Mesenchymal stem cell (in vitro differentiated cells and primary cell): Measurements from ENCODE around the gene STEAP3.

Experiments
- DNase-seq: peaks from one replicate; pipeline ENCODE4 v3.0.0-alpha.2; 2013
- H2AFZ ChIP-seq: one replicate; pipeline ENCODE4 v1.6.1; 2013; ENCODE audit warnings: low read depth, mild to moderate bottlenecking, control low read depth, inconsistent platforms, low read length, moderate library complexity
- H2AK5ac ChIP-seq: 2 replicates; pipeline ENCODE4 v1.6.1; 2013; ENCODE audit warnings: low read length, moderate library complexity, mild to moderate bottlenecking, inconsistent platforms; ENCODE audit not compliant: severe bottlenecking
- H2BK120ac ChIP-seq: one replicate; pipeline ENCODE4 v1.6.1; 2013; ENCODE audit warnings: low read depth, mild to moderate bottlenecking, inconsistent platforms, low read length, moderate library complexity
- H2BK12ac ChIP-seq, 2 experiments: one replicate each; pipeline ENCODE4 v1.6.1; 2013; ENCODE audit warnings: inconsistent platforms in 2 of 2, low read length in 2 of 2, mild to moderate bottlenecking in 2 of 2, moderate library complexity in 2 of 2, control low read depth in 1 of 2
- H2BK15ac ChIP-seq: one replicate; pipeline ENCODE4 v1.6.1; 2013; ENCODE audit warnings: mild to moderate bottlenecking, low read depth, inconsistent platforms; ENCODE audit not compliant: poor library complexity, severe bottlenecking
- H2BK5ac ChIP-seq: 2 replicates; pipeline ENCODE4 v1.6.1; 2013; ENCODE audit warnings: low read depth, mild to moderate bottlenecking, low read length, control low read depth, inconsistent platforms; ENCODE audit not compliant: poor library complexity, severe bottlenecking
- H3K14ac ChIP-seq, 2 experiments: one replicate each; pipeline ENCODE4 v1.6.1; 2013; ENCODE audit warnings: inconsistent platforms in 2 of 2, low read length in 2 of 2, control low read depth in 1 of 2, mild to moderate bottlenecking in 1 of 2, moderate library complexity in 1 of 2
- H3K18ac ChIP-seq, 2 experiments: one replicate each; pipeline ENCODE4 v1.6.1; 2013; ENCODE audit warnings: inconsistent platforms in 2 of 2, low read length in 2 of 2, control low read depth in 1 of 2, low read depth in 1 of 2, mild to moderate bottlenecking in 1 of 2
- H3K23ac ChIP-seq, 2 experiments: one replicate each; pipeline ENCODE4 v1.6.1; 2013; ENCODE audit warnings: inconsistent platforms in 2 of 2, low read length in 2 of 2, mild to moderate bottlenecking in 2 of 2, moderate library complexity in 2 of 2, control low read depth in 1 of 2
- H3K27ac ChIP-seq: 2 replicates; pipeline ENCODE4 v1.5.1; 2013; ENCODE audit warnings: mild to moderate bottlenecking, moderate library complexity, low read length, control low read depth, inconsistent platforms; ENCODE audit not compliant: poor library complexity, severe bottlenecking
- H3K27me3 ChIP-seq, 2 experiments: 2 replicates each; pipeline versions ENCODE4 v1.6.1 to v1.7.0; 2013; ENCODE audit warnings: low read length in 2 of 2, mild to moderate bottlenecking in 2 of 2, moderate library complexity in 2 of 2, control low read depth in 1 of 2, inconsistent platforms in 1 of 2; ENCODE audit not compliant: control insufficient read depth in 1 of 2, insufficient read depth in 1 of 2
- H3K36me3 ChIP-seq, 2 experiments: 2 replicates each; pipeline versions ENCODE4 v1.6.1 to v1.7.0; 2013; ENCODE audit warnings: low read length in 2 of 2, control low read depth in 1 of 2, inconsistent platforms in 1 of 2, low read depth in 1 of 2, mild to moderate bottlenecking in 1 of 2; ENCODE audit not compliant: insufficient read depth in 2 of 2, control insufficient read depth in 1 of 2
- H3K4ac ChIP-seq, 2 experiments: one replicate each; pipeline ENCODE4 v1.6.1; 2013; ENCODE audit warnings: inconsistent platforms in 2 of 2, low read length in 2 of 2, mild to moderate bottlenecking in 2 of 2, moderate library complexity in 2 of 2, control low read depth in 1 of 2, low read depth in 1 of 2
- H3K4me1 ChIP-seq: 2 replicates; pipeline ENCODE4 v1.6.1; 2013; ENCODE audit warnings: low read depth, low read length, control low read depth; ENCODE audit not compliant: control insufficient read depth, insufficient read depth
- H3K4me2 ChIP-seq: 2 replicates; pipeline ENCODE4 v1.6.1; 2013; ENCODE audit warnings: low read length, mild to moderate bottlenecking, inconsistent platforms; ENCODE audit not compliant: poor library complexity, severe bottlenecking
- H3K4me3 ChIP-seq, 2 experiments: 2 replicates each; pipeline versions ENCODE4 v1.5.1 to v1.7.0; 2013; ENCODE audit warnings: low read length in 2 of 2, mild to moderate bottlenecking in 2 of 2, control low read depth in 1 of 2, low read depth in 1 of 2; ENCODE audit not compliant: insufficient read depth in 1 of 2
- H3K79me1 ChIP-seq: replicated peaks from 2 replicates; pipeline ENCODE4 v1.6.1; 2013; ENCODE audit warnings: mild to moderate bottlenecking, control low read depth, low read length, inconsistent platforms; ENCODE audit not compliant: poor library complexity, severe bottlenecking
- H3K9ac ChIP-seq: 2 replicates; pipeline ENCODE4 v1.7.0; 2013; ENCODE audit warnings: mild to moderate bottlenecking, low read length, moderate library complexity
- H3K9me3 ChIP-seq: 2 replicates; pipeline ENCODE4 v1.7.0; 2013; ENCODE audit warnings: mild to moderate bottlenecking, low read length; ENCODE audit not compliant: control insufficient read depth
- H4K8ac ChIP-seq: one replicate; pipeline ENCODE4 v1.6.1; 2013; ENCODE audit warnings: inconsistent platforms, mild to moderate bottlenecking, low read length, moderate library complexity
- H4K91ac ChIP-seq: one replicate; pipeline ENCODE4 v1.6.1; 2013; ENCODE audit warnings: mild to moderate bottlenecking, low read length, inconsistent platforms
- WGBS: methylation state at CpG from one replicate; pipeline ENCODE4 v1.1.7; 2013; ENCODE audit warnings: mixed read lengths; 5-methylcytosine and 5-hydroxymethylcytosine counted together

STEAP3 gene

DNA sequence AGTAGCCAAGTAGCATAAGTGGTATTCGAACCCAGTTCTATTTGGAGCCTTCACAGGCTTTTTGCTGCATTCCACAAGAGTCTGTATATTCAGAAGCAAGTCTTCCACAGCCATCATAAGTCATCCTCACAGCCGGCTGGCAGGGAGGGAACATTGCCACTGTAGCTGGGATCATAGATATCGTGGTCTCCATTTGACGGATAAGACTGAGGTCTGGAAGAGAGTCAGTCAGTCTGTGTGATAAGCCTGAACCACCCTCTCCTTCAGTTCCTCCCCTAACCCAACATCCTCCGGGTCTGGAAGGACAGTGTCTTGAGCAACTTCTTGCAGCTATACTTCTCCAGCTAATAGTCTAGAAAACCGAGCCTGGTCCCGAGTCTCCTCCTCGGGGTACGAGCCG lies 48.1 kb upstream of the STEAP3 start:
- Histone ChIP-seq H3K36me3 (no peaks in the 10 kb centered on the region), H4K91ac (no peak overlapping the region), H4K8ac (no peak overlapping the region), H2AK5ac (no peak overlapping the region), H2BK5ac (no peak overlapping the region), H3K14ac (no peak overlapping the region), H3K18ac (no peak overlapping the region), H3K79me1 (no peaks in the 10 kb centered on the region), H3K27me3 (peaks cover 0 to 12% of the 10 kb centered on the region in 2 experiments), H3K4me2 (no peak overlapping the region), H2BK15ac (no peak overlapping the region), H3K27ac (no peak overlapping the region), H2BK12ac (no peak overlapping the region), H3K4ac (no peak overlapping the region), H3K23ac (no peak overlapping the region), H2BK120ac (no peak overlapping the region), H2AFZ (no peak overlapping the region), H3K9ac (no peak overlapping the region), H3K9me3 (no peaks in the 10 kb centered on the region), H3K4me1 (peaks cover 14% of the 10 kb centered on the region), H3K4me3 (no peak overlapping the region)
- DNase-seq: no peak
- 84% methylated on average over 10 of the region's 10 CpGs for WGBS

GRCh38 chr2:119177171-119177837 lies 46.3 kb upstream of the STEAP3 start:
- no peak for DNase-seq
- Histone ChIP-seq H3K18ac (no peak overlapping the region), H4K8ac (no peak overlapping the region), H3K4me3 (no peak overlapping the region), H3K4me2 (no peak overlapping the region), H2AK5ac (no peak overlapping the region), H3K27ac (no peak overlapping the region), H2BK15ac (no peak overlapping the region), H3K4me1 (peaks cover 18% of the 10 kb centered on the region), H3K36me3 (no peaks in the 10 kb centered on the region), H3K23ac (no peak overlapping the region), H3K4ac (no peak overlapping the region), H2BK5ac (no peak overlapping the region), H2BK12ac (no peak overlapping the region), H3K14ac (no peak overlapping the region), H3K79me1 (no peaks in the 10 kb centered on the region), H2AFZ (no peak overlapping the region), H3K27me3 (peaks cover 0 to 12% of the 10 kb centered on the region in 2 experiments), H4K91ac (no peak overlapping the region), H2BK120ac (no peak overlapping the region), H3K9me3 (no peaks in the 10 kb centered on the region), H3K9ac (no peak overlapping the region)
- WGBS: 79% methylated on average over 9 of the region's 12 CpGs

- peak overlapping the region; percentile 13 for H4K8ac ChIP-seq
- H3K23ac ChIP-seq: no peak overlapping the region
- WGBS: 77% methylated on average over 4 of the region's 4 CpGs
- H3K4me1 ChIP-seq: peaks cover 18% of the 10 kb centered on the region
- H3K9me3 ChIP-seq: no peaks in the 10 kb centered on the region
- no peak overlapping the region for H3K4me3 ChIP-seq
- H3K18ac ChIP-seq: no peak overlapping the region
- H2BK120ac ChIP-seq: no peak overlapping the region
- no peak overlapping the region for H4K91ac ChIP-seq
- H3K4ac ChIP-seq: no peak overlapping the region
- no peaks in the 10 kb centered on the region for H3K79me1 ChIP-seq
- no peak overlapping the region for H3K14ac ChIP-seq
- H3K4me2 ChIP-seq: no peak overlapping the region
- no peak overlapping the region for H3K27ac ChIP-seq
- no peak overlapping the region for H2BK15ac ChIP-seq
- H2BK5ac ChIP-seq: no peak overlapping the region
- no peak overlapping the region for H2AK5ac ChIP-seq
- peaks cover 0 to 12% of the 10 kb centered on the region in 2 experiments for H3K27me3 ChIP-seq
- no peak overlapping the region for H2BK12ac ChIP-seq
- no peak overlapping the region for H3K9ac ChIP-seq
- no peak for DNase-seq
- no peaks in the 10 kb centered on the region for H3K36me3 ChIP-seq
- no peak overlapping the region for H2AFZ ChIP-seq
These were observed 45.8 kb upstream of the STEAP3 start for GRCh38 chr2:119177838-119178190.

- H2AK5ac ChIP-seq: peak overlapping the region; percentile 20
- no peak overlapping the region for H3K9ac ChIP-seq
- H3K27me3 ChIP-seq: peaks cover 0 to 12% of the 10 kb centered on the region in 2 experiments
- H4K91ac ChIP-seq: no peak overlapping the region
- H3K27ac ChIP-seq: no peak overlapping the region
- no peak overlapping the region for H3K14ac ChIP-seq
- no peak overlapping the region for H3K4me3 ChIP-seq
- H2BK5ac ChIP-seq: no peak overlapping the region
- no peak overlapping the region for H3K23ac ChIP-seq
- no peak overlapping the region for H3K4me2 ChIP-seq
- no peak overlapping the region for H2BK15ac ChIP-seq
- H2BK120ac ChIP-seq: no peak overlapping the region
- no peaks in the 10 kb centered on the region for H3K9me3 ChIP-seq
- no peak overlapping the region for H2BK12ac ChIP-seq
- H3K36me3 ChIP-seq: no peaks in the 10 kb centered on the region
- peaks cover 18% of the 10 kb centered on the region for H3K4me1 ChIP-seq
- 77% methylated on average over 6 of the region's 6 CpGs for WGBS
- H3K18ac ChIP-seq: no peak overlapping the region
- H2AFZ ChIP-seq: no peak overlapping the region
- H3K4ac ChIP-seq: no peak overlapping the region
- no peaks in the 10 kb centered on the region for H3K79me1 ChIP-seq
- H4K8ac ChIP-seq: no peak overlapping the region
- DNase-seq: no peak
These were observed 44.9 kb upstream of the STEAP3 start for GRCh38 chr2:119178776-119179175.
